ENCODE results near the gene TMEM132D.

Gene TMEM132D

DNA sequence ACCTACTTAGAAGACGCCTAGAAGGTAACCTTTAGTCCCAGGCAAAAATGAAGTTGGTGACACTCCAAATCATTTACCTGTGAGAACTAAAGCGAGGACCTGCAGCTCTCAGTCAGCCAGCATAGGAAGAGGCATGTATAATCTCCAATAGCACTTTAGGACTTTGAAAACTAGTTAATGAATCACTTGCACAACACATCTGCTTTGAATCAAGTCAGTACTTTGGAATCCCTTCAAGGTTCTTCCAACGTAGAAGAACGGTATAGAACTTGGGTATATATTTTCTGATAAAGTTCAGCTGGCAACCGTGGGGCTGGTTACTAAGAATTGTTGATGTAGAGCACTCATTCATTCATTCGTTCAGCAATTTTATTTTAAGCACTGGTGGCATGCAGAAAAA, 251.9 kb downstream of the TMEM132D start:
- Histone ChIP-seq H2AFZ (ENCODE audit: low read length) (no peak overlapping the region), H3K4me1 (ENCODE audit: insufficient read depth, low read length, severe bottlenecking) (no peaks in the 10 kb centered on the region), H3K27ac (ENCODE audit: low read depth, low read length, poor library complexity, severe bottlenecking) (no peak overlapping the region), H3K9ac (ENCODE audit: low read length) (no peak overlapping the region), H3K4me2 (ENCODE audit: low read length) (no peak overlapping the region), H3K9me2 (ENCODE audit: low read depth, low read length) (no peaks in the 10 kb centered on the region), H3K9me3 (ENCODE audit: low read length) (no peaks in the 10 kb centered on the region), H3K36me3 (ENCODE audit: insufficient read depth, low read length) (no peaks in the 10 kb centered on the region), H3F3A (ENCODE audit: insufficient read depth, low read length) (no peaks in the 10 kb centered on the region), H4K20me1 (ENCODE audit: insufficient read depth, low read length) (no peaks in the 10 kb centered on the region), H3K27me3 (ENCODE audit: insufficient read depth, low read length) (no peaks in the 10 kb centered on the region), H3K79me2 (ENCODE audit: insufficient read depth, low read length) (no peaks in the 10 kb centered on the region), H3K4me3 (ENCODE audit: low read depth, low read length, poor library complexity, severe bottlenecking) (no peak overlapping the region)
- TF ChIP-seq, protein P1, sequence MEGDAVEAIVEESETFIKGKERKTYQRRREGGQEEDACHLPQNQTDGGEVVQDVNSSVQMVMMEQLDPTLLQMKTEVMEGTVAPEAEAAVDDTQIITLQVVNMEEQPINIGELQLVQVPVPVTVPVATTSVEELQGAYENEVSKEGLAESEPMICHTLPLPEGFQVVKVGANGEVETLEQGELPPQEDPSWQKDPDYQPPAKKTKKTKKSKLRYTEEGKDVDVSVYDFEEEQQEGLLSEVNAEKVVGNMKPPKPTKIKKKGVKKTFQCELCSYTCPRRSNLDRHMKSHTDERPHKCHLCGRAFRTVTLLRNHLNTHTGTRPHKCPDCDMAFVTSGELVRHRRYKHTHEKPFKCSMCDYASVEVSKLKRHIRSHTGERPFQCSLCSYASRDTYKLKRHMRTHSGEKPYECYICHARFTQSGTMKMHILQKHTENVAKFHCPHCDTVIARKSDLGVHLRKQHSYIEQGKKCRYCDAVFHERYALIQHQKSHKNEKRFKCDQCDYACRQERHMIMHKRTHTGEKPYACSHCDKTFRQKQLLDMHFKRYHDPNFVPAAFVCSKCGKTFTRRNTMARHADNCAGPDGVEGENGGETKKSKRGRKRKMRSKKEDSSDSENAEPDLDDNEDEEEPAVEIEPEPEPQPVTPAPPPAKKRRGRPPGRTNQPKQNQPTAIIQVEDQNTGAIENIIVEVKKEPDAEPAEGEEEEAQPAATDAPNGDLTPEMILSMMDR (IDR thresholded peaks at IDR 0.05; ENCODE audit: low read length) = no peak
- no peak for TF ChIP-seq EZH2 (IDR thresholded peaks at IDR 0.05; ENCODE audit: borderline replicate concordance, low read length)

DNA sequence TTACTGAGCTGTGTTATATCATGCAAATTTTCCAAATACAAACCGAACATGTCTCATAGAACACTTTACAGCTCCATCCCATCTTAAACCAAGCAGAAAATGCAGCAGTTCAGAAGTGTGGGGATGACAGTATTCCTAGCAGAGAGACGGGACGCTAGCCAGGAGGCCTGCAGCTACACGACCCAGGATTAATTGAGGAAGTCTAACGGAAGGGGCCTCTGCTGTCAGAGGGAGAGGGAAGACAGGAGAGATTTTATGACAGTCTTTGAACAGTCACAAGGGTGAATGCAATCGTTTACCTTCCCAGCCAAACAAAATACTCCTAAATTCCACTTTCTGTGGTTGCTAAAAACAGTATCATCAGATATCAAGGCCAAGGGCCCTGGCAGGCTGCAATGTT, 261.9 kb downstream of the TMEM132D start:
- H3F3A ChIP-seq (ENCODE audit: insufficient read depth, low read length) = no peaks in the 10 kb centered on the region
- H2AFZ ChIP-seq (ENCODE audit: low read length) = no peak overlapping the region
- H3K9me2 ChIP-seq (ENCODE audit: low read depth, low read length) = no peaks in the 10 kb centered on the region
- H3K4me2 ChIP-seq (ENCODE audit: low read length) = no peak overlapping the region
- no peaks in the 10 kb centered on the region for H3K9me3 ChIP-seq (ENCODE audit: low read length)
- H3K9ac ChIP-seq (ENCODE audit: low read length) = no peak overlapping the region
- H3K36me3 ChIP-seq (ENCODE audit: insufficient read depth, low read length) = no peaks in the 10 kb centered on the region
- no peak overlapping the region for H3K27ac ChIP-seq (ENCODE audit: low read depth, low read length, poor library complexity, severe bottlenecking)
- no peaks in the 10 kb centered on the region for H3K4me1 ChIP-seq (ENCODE audit: insufficient read depth, low read length, severe bottlenecking)
- no peak for TF ChIP-seq EZH2 (IDR thresholded peaks at IDR 0.05; ENCODE audit: borderline replicate concordance, low read length)
- TF ChIP-seq, protein P1 (IDR thresholded peaks at IDR 0.05; ENCODE audit: low read length) = no peak
- no peaks in the 10 kb centered on the region for H3K79me2 ChIP-seq (ENCODE audit: insufficient read depth, low read length)
- no peaks in the 10 kb centered on the region for H3K27me3 ChIP-seq (ENCODE audit: insufficient read depth, low read length)
- no peaks in the 10 kb centered on the region for H4K20me1 ChIP-seq (ENCODE audit: insufficient read depth, low read length)
- no peak overlapping the region for H3K4me3 ChIP-seq (ENCODE audit: low read depth, low read length, poor library complexity, severe bottlenecking)

DNA sequence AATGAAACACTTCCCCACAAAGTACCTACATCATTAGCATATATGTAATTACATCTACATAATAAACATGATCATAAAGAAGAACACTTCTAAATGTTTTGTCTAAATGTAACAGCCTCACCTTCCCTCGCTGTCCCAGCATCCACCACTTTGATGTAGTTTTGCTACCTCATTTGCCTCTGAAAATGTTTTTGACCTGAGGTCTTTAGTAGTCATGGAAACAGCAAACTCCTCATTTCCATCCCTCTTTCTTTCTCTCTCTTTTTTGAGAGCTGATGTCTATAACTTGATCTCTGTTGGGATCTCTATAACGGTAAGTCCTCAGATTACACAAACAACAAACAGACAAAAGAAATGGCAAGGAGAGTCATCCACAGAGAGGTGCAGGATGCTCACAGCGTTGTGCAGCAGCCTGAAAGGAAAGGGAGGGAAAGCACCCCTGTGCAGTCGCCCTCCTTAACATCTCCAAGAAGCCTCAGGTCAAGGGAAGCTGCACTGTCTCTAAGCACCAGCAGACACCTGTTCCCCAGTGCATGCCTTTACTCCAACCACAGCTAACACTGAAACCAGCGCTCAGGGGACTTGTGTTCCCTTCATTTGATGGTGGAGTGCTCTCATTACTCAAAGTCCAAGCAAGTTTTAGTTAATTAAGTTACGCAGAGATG, 268.7 kb downstream of the TMEM132D start:
- Histone ChIP-seq H3K9ac (ENCODE audit: low read length) (no peak overlapping the region), H3K4me2 (ENCODE audit: low read length) (no peak overlapping the region), H3K27ac (ENCODE audit: low read depth, low read length, poor library complexity, severe bottlenecking) (no peak overlapping the region), H4K20me1 (ENCODE audit: insufficient read depth, low read length) (no peaks in the 10 kb centered on the region), H3K9me3 (ENCODE audit: low read length) (no peaks in the 10 kb centered on the region), H3K9me2 (ENCODE audit: low read depth, low read length) (no peaks in the 10 kb centered on the region), H3K4me1 (ENCODE audit: insufficient read depth, low read length, severe bottlenecking) (peaks cover 6% of the 10 kb centered on the region), H3K27me3 (ENCODE audit: insufficient read depth, low read length) (no peaks in the 10 kb centered on the region), H3K4me3 (ENCODE audit: low read depth, low read length, poor library complexity, severe bottlenecking) (no peak overlapping the region), H2AFZ (ENCODE audit: low read length) (no peak overlapping the region), H3K36me3 (ENCODE audit: insufficient read depth, low read length) (no peaks in the 10 kb centered on the region), H3F3A (ENCODE audit: insufficient read depth, low read length) (no peaks in the 10 kb centered on the region), H3K79me2 (ENCODE audit: insufficient read depth, low read length) (no peaks in the 10 kb centered on the region)
- TF ChIP-seq, protein P1 (IDR thresholded peaks at IDR 0.05; ENCODE audit: low read length) = no peak
- TF ChIP-seq EZH2 (IDR thresholded peaks at IDR 0.05; ENCODE audit: borderline replicate concordance, low read length) = no peak
